Measurements from ENCODE around the gene DEAF1.

Gene DEAF1

DNA sequence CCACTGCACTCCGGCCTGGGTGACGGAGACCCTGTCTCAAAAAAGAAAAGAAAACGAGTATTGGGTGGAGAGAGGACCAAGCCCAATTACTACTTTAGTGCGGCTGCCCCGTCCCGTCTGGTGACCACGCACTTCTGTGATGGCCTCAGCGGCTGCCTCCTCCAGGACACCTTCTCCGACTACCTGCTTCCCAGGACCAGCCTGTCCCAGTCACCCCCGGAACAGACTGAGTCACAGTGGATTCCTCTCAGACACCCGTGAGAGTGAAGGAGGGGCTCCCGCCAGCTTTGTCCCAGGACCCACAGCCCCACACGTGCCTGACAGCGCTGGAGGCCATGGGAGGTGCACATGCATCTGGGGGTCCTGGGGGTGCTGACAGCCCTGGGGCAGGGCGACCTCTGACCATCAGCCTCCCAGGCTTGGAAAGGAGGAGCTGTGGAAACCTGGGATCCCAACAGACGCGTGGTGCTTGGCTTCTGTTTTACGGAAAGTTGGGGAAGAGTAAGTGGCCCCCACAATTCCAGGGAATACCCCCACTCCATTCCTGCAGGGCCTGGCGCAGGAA is 53.1 kb downstream of the DEAF1 start:
- Histone ChIP-seq H2AFZ (ENCODE audit: low read depth, low read length) (no peak overlapping the region), H2BK120ac (ENCODE audit: low read depth, low read length) (no peak overlapping the region), H4K8ac (ENCODE audit: low read length) (no peak overlapping the region), H4K91ac (ENCODE audit: low read length) (no peak overlapping the region), H3K4me3 (ENCODE audit: insufficient read depth in 1 of 2, low read depth in 1 of 2, low read length in 2 of 2) (no peak overlapping the region), H3K4me1 (ENCODE audit: control insufficient read depth, insufficient read depth, low read depth, low read length) (peaks cover 49% of the 10 kb centered on the region), H2BK12ac (ENCODE audit: low read length in 2 of 2) (no peak overlapping the region), H2BK15ac (ENCODE audit: low read depth, poor library complexity, severe bottlenecking) (no peak overlapping the region), H2BK5ac (ENCODE audit: low read depth, low read length, poor library complexity, severe bottlenecking) (no peak overlapping the region), H3K27me3 (ENCODE audit: control insufficient read depth in 1 of 2, insufficient read depth in 1 of 2, low read length in 2 of 2) (peaks cover 14 to 20% of the 10 kb centered on the region in 2 experiments), H3K9ac (ENCODE audit: low read length) (no peak overlapping the region), H3K27ac (ENCODE audit: low read length, poor library complexity, severe bottlenecking) (no peak overlapping the region), H3K4me2 (ENCODE audit: low read length, poor library complexity, severe bottlenecking) (no peak overlapping the region), H2AK5ac (ENCODE audit: low read length, severe bottlenecking) (no peak overlapping the region), H3K23ac (ENCODE audit: low read length in 2 of 2) (no peak overlapping the region), H3K36me3 (ENCODE audit: control insufficient read depth in 1 of 2, insufficient read depth in 2 of 2, low read depth in 1 of 2, low read length in 2 of 2) (peaks cover 26 to 56% of the 10 kb centered on the region in 2 experiments), H3K79me1 (replicated peaks; ENCODE audit: low read length, poor library complexity, severe bottlenecking) (peaks cover 2% of the 10 kb centered on the region), H3K4ac (ENCODE audit: low read depth in 1 of 2, low read length in 2 of 2) (no peak overlapping the region), H3K14ac (ENCODE audit: low read length in 2 of 2) (no peak overlapping the region), H3K9me3 (ENCODE audit: control insufficient read depth, low read length) (no peaks in the 10 kb centered on the region), H3K18ac (ENCODE audit: low read depth in 1 of 2, low read length in 2 of 2) (no peak overlapping the region)
- no peak for DNase-seq
- WGBS, result 95% methylated on average over 19 of the region's 19 CpGs

DNA sequence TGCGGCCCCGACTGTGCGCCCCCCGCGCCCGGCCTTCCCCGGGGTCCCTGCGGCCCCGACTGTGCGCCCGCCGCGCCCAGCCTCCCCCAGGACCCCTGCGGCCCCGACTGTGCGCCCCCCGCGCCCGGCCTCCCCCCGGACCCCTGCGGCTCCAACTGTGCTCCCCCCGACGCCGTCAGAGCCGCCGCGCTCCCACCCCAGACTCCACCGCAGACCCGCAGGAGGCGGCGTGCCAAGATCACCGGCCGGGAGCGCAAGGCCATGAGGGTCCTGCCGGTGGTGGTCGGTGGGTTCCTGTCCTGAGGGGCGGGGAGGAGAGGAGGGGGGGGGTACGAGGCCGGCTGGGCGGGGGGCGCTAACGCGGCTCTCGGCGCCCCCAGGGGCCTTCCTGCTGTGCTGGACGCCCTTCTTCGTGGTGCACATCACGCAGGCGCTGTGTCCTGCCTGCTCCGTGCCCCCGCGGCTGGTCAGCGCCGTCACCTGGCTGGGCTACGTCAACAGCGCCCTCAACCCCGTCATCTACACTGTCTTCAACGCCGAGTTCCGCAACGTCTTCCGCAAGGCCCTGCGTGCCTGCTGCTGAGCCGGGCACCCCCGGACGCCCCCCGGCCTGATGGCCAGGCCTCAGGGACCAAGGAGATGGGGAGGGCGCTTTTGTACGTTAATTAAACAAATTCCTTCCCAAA is 54.9 kb downstream of the DEAF1 start:
- Histone ChIP-seq H2BK12ac (ENCODE audit: low read length in 2 of 2) (no peak overlapping the region), H3K4ac (ENCODE audit: low read depth in 1 of 2, low read length in 2 of 2) (no peak overlapping the region), H3K4me2 (ENCODE audit: low read length, poor library complexity, severe bottlenecking) (no peak overlapping the region), H3K9me3 (ENCODE audit: control insufficient read depth, low read length) (no peaks in the 10 kb centered on the region), H3K9ac (ENCODE audit: low read length) (no peak overlapping the region), H2AK5ac (ENCODE audit: low read length, severe bottlenecking) (no peak overlapping the region), H4K91ac (ENCODE audit: low read length) (no peak overlapping the region), H3K27me3 (ENCODE audit: control insufficient read depth in 1 of 2, insufficient read depth in 1 of 2, low read length in 2 of 2) (peaks cover 14 to 28% of the 10 kb centered on the region in 2 experiments), H3K79me1 (replicated peaks; ENCODE audit: low read length, poor library complexity, severe bottlenecking) (peaks cover 2% of the 10 kb centered on the region), H2AFZ (ENCODE audit: low read depth, low read length) (no peak overlapping the region), H3K36me3 (ENCODE audit: control insufficient read depth in 1 of 2, insufficient read depth in 2 of 2, low read depth in 1 of 2, low read length in 2 of 2) (peaks cover 20 to 52% of the 10 kb centered on the region in 2 experiments), H3K18ac (ENCODE audit: low read depth in 1 of 2, low read length in 2 of 2) (no peak overlapping the region), H3K14ac (ENCODE audit: low read length in 2 of 2) (no peak overlapping the region), H3K4me3 (ENCODE audit: insufficient read depth in 1 of 2, low read depth in 1 of 2, low read length in 2 of 2) (no peak overlapping the region), H2BK5ac (ENCODE audit: low read depth, low read length, poor library complexity, severe bottlenecking) (no peak overlapping the region), H3K4me1 (ENCODE audit: control insufficient read depth, insufficient read depth, low read depth, low read length) (peaks cover 54% of the 10 kb centered on the region), H4K8ac (ENCODE audit: low read length) (no peak overlapping the region), H3K23ac (ENCODE audit: low read length in 2 of 2) (no peak overlapping the region), H3K27ac (ENCODE audit: low read length, poor library complexity, severe bottlenecking) (no peak overlapping the region), H2BK120ac (ENCODE audit: low read depth, low read length) (no peak overlapping the region), H2BK15ac (ENCODE audit: low read depth, poor library complexity, severe bottlenecking) (no peak overlapping the region)
- DNase-seq, result no peak
- 49% methylated on average over 43 of the region's 69 CpGs for WGBS

DNA sequence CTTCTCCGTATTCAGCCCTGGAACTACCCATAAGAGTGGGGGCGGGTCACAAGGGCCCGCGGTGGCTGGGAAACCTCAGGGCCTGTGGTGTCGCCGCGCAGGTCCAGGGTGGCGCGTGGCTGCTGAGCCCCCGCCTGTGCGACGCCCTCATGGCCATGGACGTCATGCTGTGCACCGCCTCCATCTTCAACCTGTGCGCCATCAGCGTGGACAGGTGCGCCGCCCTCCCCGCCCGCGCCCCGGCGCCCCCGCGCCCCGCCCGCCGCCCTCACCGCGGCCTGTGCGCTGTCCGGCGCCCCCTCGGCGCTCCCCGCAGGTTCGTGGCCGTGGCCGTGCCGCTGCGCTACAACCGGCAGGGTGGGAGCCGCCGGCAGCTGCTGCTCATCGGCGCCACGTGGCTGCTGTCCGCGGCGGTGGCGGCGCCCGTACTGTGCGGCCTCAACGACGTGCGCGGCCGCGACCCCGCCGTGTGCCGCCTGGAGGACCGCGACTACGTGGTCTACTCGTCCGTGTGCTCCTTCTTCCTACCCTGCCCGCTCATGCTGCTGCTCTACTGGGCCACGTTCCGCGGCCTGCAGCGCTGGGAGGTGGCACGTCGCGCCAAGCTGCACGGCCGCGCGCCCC is 55.6 kb downstream of the DEAF1 start:
- H2BK12ac ChIP-seq (ENCODE audit: low read length in 2 of 2), result no peak overlapping the region
- peaks cover 14 to 28% of the 10 kb centered on the region in 2 experiments for H3K27me3 ChIP-seq (ENCODE audit: control insufficient read depth in 1 of 2, insufficient read depth in 1 of 2, low read length in 2 of 2)
- peaks cover 2% of the 10 kb centered on the region for H3K79me1 ChIP-seq (replicated peaks; ENCODE audit: low read length, poor library complexity, severe bottlenecking)
- H3K4me2 ChIP-seq (ENCODE audit: low read length, poor library complexity, severe bottlenecking), result peak overlapping the region; percentile 31
- no peak overlapping the region for H3K27ac ChIP-seq (ENCODE audit: low read length, poor library complexity, severe bottlenecking)
- DNase-seq, result no peak
- no peak overlapping the region for H2AFZ ChIP-seq (ENCODE audit: low read depth, low read length)
- no peaks in the 10 kb centered on the region for H3K9me3 ChIP-seq (ENCODE audit: control insufficient read depth, low read length)
- WGBS, result 47% methylated on average over 59 of the region's 80 CpGs
- H4K8ac ChIP-seq (ENCODE audit: low read length), result peak overlapping the region; percentile 38
- peaks cover 18 to 49% of the 10 kb centered on the region in 2 experiments for H3K36me3 ChIP-seq (ENCODE audit: control insufficient read depth in 1 of 2, insufficient read depth in 2 of 2, low read depth in 1 of 2, low read length in 2 of 2)
- no peak overlapping the region for H3K9ac ChIP-seq (ENCODE audit: low read length)
- H3K4me3 ChIP-seq (ENCODE audit: insufficient read depth in 1 of 2, low read depth in 1 of 2, low read length in 2 of 2), result peak overlapping the region in 1 of 2 experiments; percentile 11
- peak overlapping the region in 1 of 2 experiments; percentile 29 for H3K23ac ChIP-seq (ENCODE audit: low read length in 2 of 2)
- no peak overlapping the region for H2BK120ac ChIP-seq (ENCODE audit: low read depth, low read length)
- H3K4me1 ChIP-seq (ENCODE audit: control insufficient read depth, insufficient read depth, low read depth, low read length), result peaks cover 54% of the 10 kb centered on the region
- no peak overlapping the region for H4K91ac ChIP-seq (ENCODE audit: low read length)
- peak overlapping the region in 1 of 2 experiments; percentile 75 for H3K18ac ChIP-seq (ENCODE audit: low read depth in 1 of 2, low read length in 2 of 2)
- H2AK5ac ChIP-seq (ENCODE audit: low read length, severe bottlenecking), result no peak overlapping the region
- H2BK15ac ChIP-seq (ENCODE audit: low read depth, poor library complexity, severe bottlenecking), result no peak overlapping the region
- no peak overlapping the region for H3K4ac ChIP-seq (ENCODE audit: low read depth in 1 of 2, low read length in 2 of 2)
- peak overlapping the region in 1 of 2 experiments; percentile 63 for H3K14ac ChIP-seq (ENCODE audit: low read length in 2 of 2)
- H2BK5ac ChIP-seq (ENCODE audit: low read depth, low read length, poor library complexity, severe bottlenecking), result no peak overlapping the region

DNA sequence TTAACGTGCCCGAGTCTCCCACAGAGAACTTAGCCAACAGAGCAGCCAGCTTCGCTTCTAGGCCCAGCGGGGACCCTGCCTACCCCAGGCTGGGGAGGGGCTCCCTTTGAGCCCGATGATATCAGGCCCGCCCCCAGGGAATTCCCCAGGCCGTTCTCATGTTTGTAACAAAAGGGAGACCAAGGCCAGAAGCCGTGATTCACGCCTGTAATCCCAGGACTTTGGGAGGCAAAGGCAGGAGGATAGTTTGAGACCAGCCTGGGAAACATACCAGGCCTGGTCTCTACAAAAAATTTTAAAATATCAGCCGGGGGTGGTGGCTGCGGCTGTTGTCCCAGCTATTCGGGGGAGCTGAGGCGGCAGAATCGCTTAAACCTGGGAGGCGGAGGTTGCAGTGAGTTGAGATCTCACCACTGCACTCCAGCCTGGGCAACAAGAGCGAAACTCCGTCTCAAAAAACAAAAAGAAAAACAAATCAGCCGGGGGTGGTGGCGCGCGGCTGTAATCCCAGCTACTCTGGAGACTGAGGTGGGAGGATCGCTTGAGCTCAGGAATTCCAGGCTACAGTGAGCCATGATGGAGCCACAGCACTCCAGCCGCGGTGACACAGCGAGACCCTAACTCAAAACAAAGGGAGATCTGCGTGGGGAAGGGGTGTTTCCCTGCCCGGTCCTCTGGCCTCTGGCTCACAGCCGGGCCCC is 56.2 kb downstream of the DEAF1 start:
- H4K91ac ChIP-seq (ENCODE audit: low read length), result no peak overlapping the region
- no peak overlapping the region for H3K9ac ChIP-seq (ENCODE audit: low read length)
- H2AK5ac ChIP-seq (ENCODE audit: low read length, severe bottlenecking), result no peak overlapping the region
- H3K4me3 ChIP-seq (ENCODE audit: insufficient read depth in 1 of 2, low read depth in 1 of 2, low read length in 2 of 2), result no peak overlapping the region
- H3K27me3 ChIP-seq (ENCODE audit: control insufficient read depth in 1 of 2, insufficient read depth in 1 of 2, low read length in 2 of 2), result peaks cover 14 to 28% of the 10 kb centered on the region in 2 experiments
- no peak overlapping the region for H2BK15ac ChIP-seq (ENCODE audit: low read depth, poor library complexity, severe bottlenecking)
- H3K36me3 ChIP-seq (ENCODE audit: control insufficient read depth in 1 of 2, insufficient read depth in 2 of 2, low read depth in 1 of 2, low read length in 2 of 2), result peaks cover 11 to 43% of the 10 kb centered on the region in 2 experiments
- no peak overlapping the region for H2BK5ac ChIP-seq (ENCODE audit: low read depth, low read length, poor library complexity, severe bottlenecking)
- H3K27ac ChIP-seq (ENCODE audit: low read length, poor library complexity, severe bottlenecking), result no peak overlapping the region
- no peak overlapping the region for H3K23ac ChIP-seq (ENCODE audit: low read length in 2 of 2)
- H3K18ac ChIP-seq (ENCODE audit: low read depth in 1 of 2, low read length in 2 of 2), result no peak overlapping the region
- no peak overlapping the region for H2BK12ac ChIP-seq (ENCODE audit: low read length in 2 of 2)
- H2AFZ ChIP-seq (ENCODE audit: low read depth, low read length), result no peak overlapping the region
- H3K9me3 ChIP-seq (ENCODE audit: control insufficient read depth, low read length), result no peaks in the 10 kb centered on the region
- H3K4ac ChIP-seq (ENCODE audit: low read depth in 1 of 2, low read length in 2 of 2), result no peak overlapping the region
- no peak overlapping the region for H4K8ac ChIP-seq (ENCODE audit: low read length)
- H2BK120ac ChIP-seq (ENCODE audit: low read depth, low read length), result no peak overlapping the region
- DNase-seq, result peak; percentile 62
- WGBS, result 19% methylated on average over 23 of the region's 28 CpGs
- H3K79me1 ChIP-seq (replicated peaks; ENCODE audit: low read length, poor library complexity, severe bottlenecking), result peaks cover 2% of the 10 kb centered on the region
- H3K4me1 ChIP-seq (ENCODE audit: control insufficient read depth, insufficient read depth, low read depth, low read length), result peaks cover 54% of the 10 kb centered on the region
- H3K4me2 ChIP-seq (ENCODE audit: low read length, poor library complexity, severe bottlenecking), result peak overlapping the region; percentile 31
- no peak overlapping the region for H3K14ac ChIP-seq (ENCODE audit: low read length in 2 of 2)
